Gastrocnemius medialis (tissue), 4 donors: ENCODE results near the gene PDGFC.

Experiments used
- POLR2A ChIP-seq, 2 donors: fragments of 450-650 bp; IDR thresholded peaks; one replicate each; pipeline ENCODE4 v1.6.1; 2017; ENCODE audit warnings: antibody characterized with exemption in 2 of 2, mild to moderate bottlenecking in 2 of 2, moderate library complexity in 2 of 2
- TF ChIP-seq, protein P1 (sequence below), 5 experiments: fragments of 450-650 bp in 3 of 5; fragments of 200-600 bp in 2 of 5; sonication (generic) in 2 of 5; IDR thresholded peaks in 4 of 5; conservative IDR thresholded peaks in 1 of 5; 1 replicate in 4 of 5; 2 replicates in 1 of 5; pipeline ENCODE4 v1.5.1; 2016 to 2019; ENCODE audit warnings: antibody characterized with exemption in 5 of 5, mild to moderate bottlenecking in 3 of 5, moderate library complexity in 3 of 5

DNA sequence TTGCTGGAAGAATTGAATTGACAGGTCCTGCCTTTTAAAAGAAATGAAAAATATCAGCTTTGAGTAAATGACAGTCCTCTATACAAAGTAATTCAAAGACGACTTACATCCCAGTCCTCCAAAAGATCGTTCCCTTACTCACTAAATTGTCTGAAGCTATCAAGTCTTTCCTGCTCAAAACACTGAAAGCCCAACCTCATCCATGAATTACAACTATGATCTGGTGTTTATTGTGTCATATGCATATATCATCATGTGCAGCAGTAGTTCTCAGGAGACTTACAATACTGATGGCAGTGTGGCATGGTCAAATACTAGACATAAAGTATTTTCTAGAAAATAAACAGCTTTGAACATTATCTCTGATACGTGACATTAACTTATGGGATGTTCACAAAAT lies 97.8 kb downstream of the PDGFC start:
- TF ChIP-seq, protein P1, sequence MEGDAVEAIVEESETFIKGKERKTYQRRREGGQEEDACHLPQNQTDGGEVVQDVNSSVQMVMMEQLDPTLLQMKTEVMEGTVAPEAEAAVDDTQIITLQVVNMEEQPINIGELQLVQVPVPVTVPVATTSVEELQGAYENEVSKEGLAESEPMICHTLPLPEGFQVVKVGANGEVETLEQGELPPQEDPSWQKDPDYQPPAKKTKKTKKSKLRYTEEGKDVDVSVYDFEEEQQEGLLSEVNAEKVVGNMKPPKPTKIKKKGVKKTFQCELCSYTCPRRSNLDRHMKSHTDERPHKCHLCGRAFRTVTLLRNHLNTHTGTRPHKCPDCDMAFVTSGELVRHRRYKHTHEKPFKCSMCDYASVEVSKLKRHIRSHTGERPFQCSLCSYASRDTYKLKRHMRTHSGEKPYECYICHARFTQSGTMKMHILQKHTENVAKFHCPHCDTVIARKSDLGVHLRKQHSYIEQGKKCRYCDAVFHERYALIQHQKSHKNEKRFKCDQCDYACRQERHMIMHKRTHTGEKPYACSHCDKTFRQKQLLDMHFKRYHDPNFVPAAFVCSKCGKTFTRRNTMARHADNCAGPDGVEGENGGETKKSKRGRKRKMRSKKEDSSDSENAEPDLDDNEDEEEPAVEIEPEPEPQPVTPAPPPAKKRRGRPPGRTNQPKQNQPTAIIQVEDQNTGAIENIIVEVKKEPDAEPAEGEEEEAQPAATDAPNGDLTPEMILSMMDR (IDR thresholded peaks at IDR 0.05 in 4 of 5, conservative IDR thresholded peaks at IDR 0.05 in 1 of 5) = no peak
- no peak for TF ChIP-seq POLR2A (IDR thresholded peaks at IDR 0.05)
